ENCODE data around the gene HEXIM1.

DNA sequence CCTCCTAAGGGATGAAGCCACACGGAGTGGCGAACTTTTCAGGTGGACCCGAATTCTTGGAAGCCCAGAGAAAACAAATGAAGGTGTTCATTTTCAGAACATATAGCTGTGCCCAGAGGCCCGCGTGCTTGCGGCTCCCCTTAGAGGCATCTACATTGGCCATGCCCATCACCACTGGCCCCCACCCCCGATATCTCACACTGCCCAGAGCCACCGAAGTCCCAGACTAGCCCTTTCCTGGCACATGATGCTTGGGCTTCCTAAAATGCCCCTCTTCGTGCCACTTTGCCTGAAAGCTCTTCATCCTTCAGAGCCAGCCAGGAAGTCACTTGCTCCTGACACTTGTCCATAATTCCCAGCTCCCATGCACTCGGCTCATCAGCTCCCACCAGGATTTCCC lies 2.1 kb upstream of the HEXIM1 start:
- no peak for TF ChIP-seq POLR2A (IDR thresholded peaks at IDR 0.05)
- TF ChIP-seq, protein P1, sequence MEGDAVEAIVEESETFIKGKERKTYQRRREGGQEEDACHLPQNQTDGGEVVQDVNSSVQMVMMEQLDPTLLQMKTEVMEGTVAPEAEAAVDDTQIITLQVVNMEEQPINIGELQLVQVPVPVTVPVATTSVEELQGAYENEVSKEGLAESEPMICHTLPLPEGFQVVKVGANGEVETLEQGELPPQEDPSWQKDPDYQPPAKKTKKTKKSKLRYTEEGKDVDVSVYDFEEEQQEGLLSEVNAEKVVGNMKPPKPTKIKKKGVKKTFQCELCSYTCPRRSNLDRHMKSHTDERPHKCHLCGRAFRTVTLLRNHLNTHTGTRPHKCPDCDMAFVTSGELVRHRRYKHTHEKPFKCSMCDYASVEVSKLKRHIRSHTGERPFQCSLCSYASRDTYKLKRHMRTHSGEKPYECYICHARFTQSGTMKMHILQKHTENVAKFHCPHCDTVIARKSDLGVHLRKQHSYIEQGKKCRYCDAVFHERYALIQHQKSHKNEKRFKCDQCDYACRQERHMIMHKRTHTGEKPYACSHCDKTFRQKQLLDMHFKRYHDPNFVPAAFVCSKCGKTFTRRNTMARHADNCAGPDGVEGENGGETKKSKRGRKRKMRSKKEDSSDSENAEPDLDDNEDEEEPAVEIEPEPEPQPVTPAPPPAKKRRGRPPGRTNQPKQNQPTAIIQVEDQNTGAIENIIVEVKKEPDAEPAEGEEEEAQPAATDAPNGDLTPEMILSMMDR (IDR thresholded peaks at IDR 0.05) = no peak

Data from heart left ventricle (tissue), 13 donors.